ENCODE measurements around the gene ZNF280B. TPM values are rescaled to one million over a fixed set of nuclear protein-coding genes. Genes with fewer than 3 reads are reported as not detected.

Gene ZNF280B
- total and polyA plus RNA-seq, 10 of the 15 experiments (the other 5 are each of a cell fraction or from before 2014, with no cell fraction given), result 0.28 to 2.2 (median 1.1) TPM

- FAIRE-seq, result no peak
- H3K27me3 ChIP-seq (replicated peaks in 1 of 2; ENCODE audit: control insufficient read depth in 2 of 2, insufficient read depth in 2 of 2, low read length in 1 of 2), result no peaks in the 10 kb centered on the region
- ChIA-PET RAD21 (ENCODE audit: unreplicated experiment) (no interaction called here), POLR2A (no interaction called here), SMC1A (ENCODE audit: uncharacterized antibody, unreplicated experiment) (no interaction called here), CTCF (interaction anchor here (1.3 kb wide), 1 partner anchor 97 kb away, joined by 3 read pairs; no protein-coding TSS in a partner anchor)
- H3K9me3 ChIP-seq (replicated peaks; ENCODE audit: control insufficient read depth, insufficient read depth, low read length), result no peaks in the 10 kb centered on the region
- no peak for DNase-seq (ENCODE audit: low read depth, low spot score)
- H3K27ac ChIP-seq (ENCODE audit: control insufficient read depth, insufficient read depth), result no peak overlapping the region
- 84% methylated on average over 5 of the region's 5 CpGs for WGBS (ENCODE audit: insufficient coverage, insufficient replicate concordance, low lambda C conversion rate, missing lambda C conversion rate)
- TF ChIP-seq MTA3 (IDR thresholded peaks at IDR 0.05; ENCODE audit: borderline replicate concordance, low read length) (no peak), JUNB (IDR thresholded peaks at IDR 0.05) (no peak), GABPA (IDR thresholded peaks at IDR 0.05; ENCODE audit: low read depth) (no peak), TBL1XR1 (IDR thresholded peaks at IDR 0.05; ENCODE audit: low read depth, low read length) (no peak), ZSCAN29 (IDR thresholded peaks at IDR 0.05) (no peak)
- H3K36me3 ChIP-seq (ENCODE audit: control insufficient read depth in 2 of 2, insufficient read depth in 2 of 2, low read length in 1 of 2), result no peaks in the 10 kb centered on the region
- H3K9ac ChIP-seq (ENCODE audit: control insufficient read depth, insufficient read depth, low read length), result no peak overlapping the region
- H3K4me3 ChIP-seq, result no peak overlapping the region
- no peaks in the 10 kb centered on the region for H3K79me2 ChIP-seq (ENCODE audit: control insufficient read depth, insufficient read depth, low read length)
- H3K4me1 ChIP-seq (ENCODE audit: control insufficient read depth, insufficient read depth, low read length), result no peaks in the 10 kb centered on the region
- H2AFZ ChIP-seq (ENCODE audit: control insufficient read depth, low read depth, low read length), result no peak overlapping the region
- no peaks in the 10 kb centered on the region for H4K20me1 ChIP-seq (ENCODE audit: control insufficient read depth, insufficient read depth)
- no peak for ATAC-seq
- H3K4me2 ChIP-seq (ENCODE audit: control insufficient read depth, insufficient read depth), result no peak overlapping the region
- intact Hi-C loops (cut with micrococcal nuclease; ENCODE audit: unreplicated experiment), result no loop called here
- in situ Hi-C loops (cut with MboI), result no loop called here
- BruUV-seq (replicated peaks), result no TSS peak
Observed at GRCh38 chr22:22479999-22480532, 28.5 kb downstream of the ZNF280B start.

GRCh38 chr22:22479116-22479515, 29.4 kb downstream of the ZNF280B start:
- WGBS (ENCODE audit: insufficient coverage, insufficient replicate concordance, low lambda C conversion rate, missing lambda C conversion rate), result 83% methylated on average over 2 of the region's 2 CpGs
- in situ Hi-C loops (cut with MboI), result no loop called here
- CTCF ChIA-PET, result interaction anchor here (0.6 to 0.8 kb wide), 2 partner anchors 15 to 57 kb away, joined by 3 read pairs; no protein-coding TSS in a partner anchor
- no peak for TF ChIP-seq CTCF (IDR thresholded peaks at IDR 0.05 in 2 of 3, conservative IDR thresholded peaks at IDR 0.05 in 1 of 3; ENCODE audit: control insufficient read depth in 2 of 3, extremely low read depth in 1 of 3, insufficient read depth in 1 of 3, low read depth in 3 of 3, low read length in 3 of 3)
- no peak for TF ChIP-seq SREBF2 (IDR thresholded peaks at IDR 0.05; ENCODE audit: low read length)
- no peak for TF ChIP-seq PKNOX1 (IDR thresholded peaks at IDR 0.05)
- no peak for TF ChIP-seq ZSCAN29 (IDR thresholded peaks at IDR 0.05)
- TF ChIP-seq CEBPB (IDR thresholded peaks at IDR 0.05; ENCODE audit: borderline replicate concordance in 1 of 2, low read depth in 2 of 2, low read length in 2 of 2), result no peak
- TF ChIP-seq BRCA1 (IDR thresholded peaks at IDR 0.05; ENCODE audit: low read depth, low read length), result no peak
- TF ChIP-seq RBBP5 (conservative IDR thresholded peaks at IDR 0.05), result no peak
- no peak for TF ChIP-seq E2F4 (IDR thresholded peaks at IDR 0.05; ENCODE audit: low read depth, low read length)
- TF ChIP-seq IKZF1 (conservative IDR thresholded peaks at IDR 0.05), result no peak

More at GRCh38 chr22:22479116-22479515, 29.4 kb downstream of the ZNF280B start:
- DNase-seq (ENCODE audit: low read depth, low spot score) (no peak), ATAC-seq (no peak), FAIRE-seq (no peak)
- Histone ChIP-seq H3K9ac (ENCODE audit: control insufficient read depth, insufficient read depth, low read length) (no peak overlapping the region), H3K27me3 (replicated peaks in 1 of 2; ENCODE audit: control insufficient read depth in 2 of 2, insufficient read depth in 2 of 2, low read length in 1 of 2) (no peaks in the 10 kb centered on the region), H3K9me3 (replicated peaks; ENCODE audit: control insufficient read depth, insufficient read depth, low read length) (no peaks in the 10 kb centered on the region), H3K4me2 (ENCODE audit: control insufficient read depth, insufficient read depth) (no peak overlapping the region), H3K79me2 (ENCODE audit: control insufficient read depth, insufficient read depth, low read length) (no peaks in the 10 kb centered on the region), H3K4me1 (ENCODE audit: control insufficient read depth, insufficient read depth, low read length) (no peaks in the 10 kb centered on the region), H4K20me1 (ENCODE audit: control insufficient read depth, insufficient read depth) (no peaks in the 10 kb centered on the region), H2AFZ (ENCODE audit: control insufficient read depth, low read depth, low read length) (no peak overlapping the region), H3K27ac (ENCODE audit: control insufficient read depth, insufficient read depth) (no peak overlapping the region), H3K4me3 (no peak overlapping the region), H3K36me3 (ENCODE audit: control insufficient read depth in 2 of 2, insufficient read depth in 2 of 2, low read length in 1 of 2) (no peaks in the 10 kb centered on the region)
- POLR2A ChIA-PET, result interaction anchor here (0.6 kb wide), 1 partner anchor 76 kb away, joined by 5 read pairs; no protein-coding TSS in a partner anchor
- SMC1A ChIA-PET (ENCODE audit: uncharacterized antibody, unreplicated experiment), result no interaction called here
- RAD21 ChIA-PET (ENCODE audit: unreplicated experiment), result interaction anchor here (0.6 kb wide), 1 partner anchor 17 kb away, joined by 3 read pairs; no protein-coding TSS in a partner anchor
- intact Hi-C loops (cut with micrococcal nuclease; ENCODE audit: unreplicated experiment), result no loop called here
- BruUV-seq (replicated peaks), result no TSS peak

All from GM12878 (cell line).